Measurements from ENCODE around the gene ICE1.

GRCh38 chr5:5466227-5466626 lies 43.8 kb downstream of the ICE1 start:
- no peak for TF ChIP-seq POLR2A (IDR thresholded peaks at IDR 0.05)
- TF ChIP-seq POLR2AphosphoS5 (IDR thresholded peaks at IDR 0.05) = no peak
- TF ChIP-seq CTCF (IDR thresholded peaks at IDR 0.05 in 8 of 11, conservative IDR thresholded peaks at IDR 0.05 in 3 of 11) = no peak

Measured in spleen (tissue), 7 donors.